GM19239 (cell line): ENCODE results near the gene STX1A.
"Not testable (repeated sequence)": the region's sequence is repeated elsewhere in the genome, so short reads cannot be mapped to it uniquely, and the experiment has no call there.

Source experiments
- DNase-seq: peaks from one replicate; pipeline ENCODE4 v3.0.0; 2011; ENCODE audit warnings: low spot score; ENCODE audit not compliant: insufficient read length
- FAIRE-seq: peaks from 2 replicates; lab custom pipeline; 2011; peaks lifted over from hg19 to GRCh38; lab: Jason Lieb, UNC

The STX1A gene

GRCh38 chr7:73660594-73660993 is 58.9 kb downstream of the STX1A start:
- DNase-seq, result not testable (repeated sequence)

GRCh38 chr7:73659983-73660382 is 59.5 kb downstream of the STX1A start:
- FAIRE-seq (no peak), DNase-seq (no peak)

More at GRCh38 chr7:73660594-73660993, 58.9 kb downstream of the STX1A start:
- not testable (repeated sequence) for FAIRE-seq

GRCh38 chr7:73655309-73655708 is 64.2 kb downstream of the STX1A start:
- DNase-seq, FAIRE-seq: not testable (repeated sequence)

GRCh38 chr7:73652541-73652949 is 66.9 kb downstream of the STX1A start:
- DNase-seq, result no peak
- no peak for FAIRE-seq

- DNase-seq (no peak), FAIRE-seq (no peak)
These were observed 68.9 kb downstream of the STX1A start for GRCh38 chr7:73650524-73650923.

- DNase-seq (no peak), FAIRE-seq (no peak)
These were observed 69.9 kb downstream of the STX1A start for GRCh38 chr7:73649576-73649975.
